ENCODE data around the gene NACAD.
A peak's percentile ranks its signal among the peaks of the same experiment; 100 is the strongest.
"Not testable (repeated sequence)": the region's sequence is repeated elsewhere in the genome, so short reads cannot be mapped to it uniquely, and the experiment has no call there.

Gene NACAD

GRCh38 chr7:45088821-45089340, at the start of gene NACAD:
Gene NACAD, minus strand, starts transcription at chr7:45088969. Its CDS starts 75 bp downstream, at chr7:45088894.
- no peak for DNase-seq

- DNase-seq, result peak; percentile 55
These were observed 47.6 kb upstream of the NACAD start for GRCh38 chr7:45136106-45137060.

GRCh38 chr7:45133877-45134276, 45.1 kb upstream of the NACAD start:
- DNase-seq, result no peak

GRCh38 chr7:45133352-45133751, 44.6 kb upstream of the NACAD start:
- DNase-seq, result no peak

DNA sequence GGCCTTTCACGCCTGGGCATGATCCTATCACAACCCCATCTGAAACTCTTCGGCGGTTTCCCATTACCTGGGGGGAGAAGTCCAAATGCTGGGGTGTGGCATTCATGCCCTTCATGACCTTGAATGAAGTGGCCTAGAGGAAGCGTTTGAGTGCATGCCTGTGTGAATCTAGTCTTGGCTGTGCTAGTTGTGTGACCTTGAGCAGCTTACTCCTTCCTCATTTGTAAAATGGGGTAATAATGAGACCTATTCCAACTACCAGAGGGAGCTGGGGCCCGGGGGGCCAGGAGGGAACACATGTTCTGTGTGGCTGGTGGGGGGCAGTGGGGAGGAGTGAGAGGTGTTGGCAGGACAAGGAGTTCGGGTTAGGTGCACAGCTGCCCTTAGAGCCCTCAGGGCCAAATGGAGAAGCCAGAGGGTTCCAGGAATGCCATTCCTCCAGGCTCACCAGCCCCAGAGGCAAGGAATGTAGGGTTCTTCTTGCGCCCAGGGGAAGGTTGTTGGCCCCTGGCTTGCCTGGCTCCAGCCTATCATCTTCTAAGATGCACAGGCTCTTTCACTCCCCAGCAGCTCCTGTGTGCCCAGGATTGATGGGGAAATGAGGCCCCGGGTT, 44.0 kb upstream of the NACAD start:
- DNase-seq, result no peak

- no peak for DNase-seq
These were observed 43.1 kb upstream of the NACAD start for GRCh38 chr7:45131891-45132290.

- no peak for DNase-seq
These were observed 42.1 kb upstream of the NACAD start for GRCh38 chr7:45130910-45131309.

DNA sequence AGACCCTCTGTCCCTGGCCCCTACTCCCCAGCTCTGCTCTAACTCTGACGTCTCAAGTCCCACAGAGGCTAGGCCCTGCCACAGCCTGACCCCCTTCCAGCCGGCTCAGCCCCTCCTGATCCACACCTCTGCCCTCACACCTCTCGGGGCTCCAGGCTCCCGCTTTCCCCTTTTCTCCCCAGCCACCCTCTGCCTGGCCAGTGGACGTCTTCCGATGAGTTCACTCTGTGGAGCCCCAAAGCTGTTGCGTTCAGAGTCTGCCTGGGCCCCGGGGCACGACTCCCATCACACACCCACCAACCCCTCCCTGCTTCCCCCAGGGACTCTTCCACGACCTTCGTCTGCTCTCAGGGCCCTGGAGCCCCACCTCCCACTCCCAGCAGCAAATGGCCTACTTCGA, 41.1 kb upstream of the NACAD start:
- DNase-seq, result no peak

GRCh38 chr7:45129181-45129800, 40.5 kb upstream of the NACAD start:
- DNase-seq, result no peak

GRCh38 chr7:45126920-45127319, 38.2 kb upstream of the NACAD start:
- DNase-seq, result no peak

DNA sequence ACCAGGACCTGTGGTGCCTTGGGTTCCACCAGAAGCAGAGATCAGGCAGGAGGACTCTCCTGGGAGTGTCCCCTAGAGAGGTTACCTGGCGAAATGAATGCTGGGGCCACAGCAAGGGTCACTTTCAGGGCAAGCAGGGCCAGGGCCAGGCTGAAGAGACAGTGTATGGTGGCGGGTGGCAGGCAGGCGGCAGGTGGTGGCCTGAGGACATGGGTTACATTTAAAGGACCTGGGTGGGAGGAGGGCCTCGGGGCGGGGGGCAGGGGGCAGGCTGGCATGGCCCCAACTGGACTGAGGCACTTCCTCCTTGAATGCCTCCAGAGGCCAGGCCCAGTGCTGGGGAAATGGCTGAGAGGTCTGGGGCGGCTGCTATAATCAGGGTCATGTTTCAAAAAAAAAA, 37.4 kb upstream of the NACAD start:
- DNase-seq, result no peak

- no peak for DNase-seq
These were observed 36.6 kb upstream of the NACAD start for GRCh38 chr7:45125193-45125904.

- no peak for DNase-seq
These were observed 35.3 kb upstream of the NACAD start for GRCh38 chr7:45123913-45124710.

- no peak for DNase-seq
These were observed 34.4 kb upstream of the NACAD start for GRCh38 chr7:45122975-45123860.

DNA sequence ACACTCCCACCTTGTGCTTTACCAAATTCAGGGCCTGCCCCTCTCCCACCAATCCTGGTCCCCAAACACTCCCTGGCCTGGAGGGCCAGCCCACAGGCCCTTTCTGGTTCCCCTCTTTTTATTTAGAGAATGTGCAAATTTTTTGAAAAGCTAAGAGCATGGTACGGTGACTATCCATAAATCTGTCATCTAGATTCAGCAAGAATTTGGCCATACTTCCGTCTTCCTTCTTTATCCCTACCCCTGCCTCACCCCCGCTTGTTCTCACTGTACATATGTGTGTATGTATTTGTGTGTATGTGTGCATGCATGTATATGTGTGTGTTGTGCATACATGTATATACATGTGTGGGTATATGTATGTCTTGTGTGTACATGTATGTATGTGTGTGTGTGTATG, 30.8 kb upstream of the NACAD start:
- DNase-seq, result no peak

DNA sequence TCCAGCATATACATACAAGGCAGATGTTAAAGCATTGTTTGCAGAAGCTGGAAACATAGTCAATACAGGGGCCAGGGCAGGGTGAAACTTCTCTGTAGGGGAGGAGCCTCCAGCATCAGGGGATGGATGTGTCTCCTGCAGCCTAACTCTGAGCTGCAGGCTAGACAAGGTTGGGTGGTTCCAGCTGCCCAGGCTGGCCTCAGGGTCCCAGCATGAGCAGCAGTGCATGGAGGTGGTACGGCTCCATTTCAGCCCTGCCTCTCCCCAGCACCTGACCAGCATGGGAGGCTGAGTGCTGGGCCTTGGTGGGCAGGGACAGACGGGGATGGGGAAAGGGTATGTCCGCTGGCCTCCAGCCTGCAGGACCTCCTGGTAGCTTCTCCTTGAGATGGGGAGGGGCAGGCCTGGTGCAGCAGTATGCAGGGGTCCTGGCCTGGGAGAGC, 30.1 kb upstream of the NACAD start:
- no peak for DNase-seq

- DNase-seq, result no peak
These were observed 29.5 kb upstream of the NACAD start for GRCh38 chr7:45118292-45118691.

GRCh38 chr7:45117582-45117981, 28.8 kb upstream of the NACAD start:
- no peak for DNase-seq

GRCh38 chr7:45116048-45116447, 27.3 kb upstream of the NACAD start:
- no peak for DNase-seq

GRCh38 chr7:45114926-45115325, 26.2 kb upstream of the NACAD start:
- no peak for DNase-seq

- DNase-seq, result not testable (repeated sequence)
These were observed 25.5 kb upstream of the NACAD start for GRCh38 chr7:45114257-45114656.

Measured in SHP77 treated with DMSO at 0.1 percent for 48 hours (cell line).